HG02973 (cell line): Measurements from ENCODE around the gene POLE3.
"Not testable (repeated sequence)": the region's sequence is repeated elsewhere in the genome, so short reads cannot be mapped to it uniquely, and the experiment has no call there.

Experiments used
- ATAC-seq: cut with Tn5 transposase; IDR thresholded peaks from one replicate; pipeline ENCODE4 v1.9.1; 2021; ENCODE audit warnings: moderate library complexity; ENCODE audit not compliant: unreplicated experiment

POLE3 gene

DNA sequence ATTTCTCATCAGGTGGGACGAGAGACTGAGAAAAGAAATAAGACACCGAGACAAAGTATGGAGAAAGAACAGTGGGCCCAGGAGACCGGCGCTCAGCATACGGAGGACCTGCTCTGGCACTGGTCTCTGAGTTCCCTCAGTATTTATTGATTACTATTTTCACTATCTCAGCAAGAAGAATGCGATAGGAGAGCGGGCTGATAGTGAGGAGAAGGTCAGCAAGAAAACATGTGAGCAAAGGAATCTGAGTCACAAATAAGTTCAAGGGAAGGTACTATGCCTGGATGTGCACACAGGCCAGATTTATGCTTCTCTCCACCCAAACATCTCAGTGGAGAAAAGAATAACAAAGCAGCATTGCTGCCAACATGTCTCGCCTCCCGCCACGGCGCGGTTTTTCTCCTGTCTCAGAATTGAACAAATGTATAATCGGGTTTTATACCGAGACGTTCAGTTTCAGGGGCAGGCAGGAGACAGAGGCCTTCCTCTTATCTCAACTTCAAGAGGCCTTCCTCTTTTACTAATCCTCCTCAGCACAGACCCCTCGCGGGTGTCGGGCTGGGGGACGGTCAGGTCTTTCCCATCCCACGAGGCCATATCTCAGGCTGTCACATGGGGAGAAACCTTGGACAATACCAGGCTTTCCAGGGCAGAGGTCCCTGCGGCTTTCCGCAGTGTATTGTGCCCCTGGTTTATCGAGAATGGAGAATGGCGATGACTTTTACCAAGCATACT lies 31.2 kb downstream of the POLE3 start:
- ATAC-seq: not testable (repeated sequence)

DNA sequence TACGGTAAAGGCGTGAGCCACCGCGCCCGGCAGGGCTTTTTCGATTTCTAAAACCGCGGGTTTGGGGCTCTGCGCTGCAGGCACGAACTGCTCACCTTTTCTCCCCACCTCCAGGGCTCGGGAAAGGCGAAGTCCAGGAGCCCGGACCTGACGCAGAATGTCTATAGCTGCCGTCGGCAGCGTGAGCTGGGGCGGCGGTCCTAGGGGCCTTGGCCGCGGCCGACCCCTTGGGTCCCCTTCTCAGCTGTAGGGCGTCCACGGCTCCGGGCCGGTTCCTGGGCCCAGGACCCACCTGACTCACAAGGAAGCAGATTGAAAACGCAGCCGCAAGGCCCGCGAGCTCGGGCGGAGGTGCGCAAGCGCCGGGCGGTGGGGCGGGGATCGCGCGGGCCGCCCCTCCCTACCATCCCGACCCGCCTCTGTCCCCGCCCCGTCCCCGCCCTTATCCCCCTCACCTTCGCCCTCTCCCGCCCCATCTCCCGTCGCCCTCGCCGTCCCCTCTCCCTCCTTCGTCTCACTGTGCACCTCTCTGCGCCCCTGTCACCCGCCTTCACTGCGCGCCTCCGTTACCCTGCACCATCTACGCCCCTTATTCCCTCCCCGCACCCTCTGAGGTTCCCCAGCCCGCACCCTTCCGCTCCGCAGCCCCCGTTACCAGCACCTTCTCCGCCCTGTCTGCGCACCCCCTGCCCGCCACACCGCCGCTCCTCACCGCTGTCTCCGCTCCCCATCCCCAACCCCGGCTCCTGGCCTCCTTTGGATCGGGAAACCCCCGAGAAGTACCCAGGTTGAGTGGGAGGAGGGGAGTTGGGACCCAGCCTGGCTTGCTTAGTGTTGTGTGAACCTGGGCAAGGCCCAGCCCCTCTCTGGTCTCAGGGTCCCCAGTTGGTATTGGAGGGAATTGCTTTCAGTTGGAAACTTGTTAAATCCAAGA lies 33.6 kb downstream of the POLE3 start, which contains the start of gene HDHD3:
HDHD3 (minus strand) TSS at position 353 of the 934 bp plus-strand sequence. CDS start 2,632 bp downstream, outside the sequence.
- peak; percentile 81 for ATAC-seq

DNA sequence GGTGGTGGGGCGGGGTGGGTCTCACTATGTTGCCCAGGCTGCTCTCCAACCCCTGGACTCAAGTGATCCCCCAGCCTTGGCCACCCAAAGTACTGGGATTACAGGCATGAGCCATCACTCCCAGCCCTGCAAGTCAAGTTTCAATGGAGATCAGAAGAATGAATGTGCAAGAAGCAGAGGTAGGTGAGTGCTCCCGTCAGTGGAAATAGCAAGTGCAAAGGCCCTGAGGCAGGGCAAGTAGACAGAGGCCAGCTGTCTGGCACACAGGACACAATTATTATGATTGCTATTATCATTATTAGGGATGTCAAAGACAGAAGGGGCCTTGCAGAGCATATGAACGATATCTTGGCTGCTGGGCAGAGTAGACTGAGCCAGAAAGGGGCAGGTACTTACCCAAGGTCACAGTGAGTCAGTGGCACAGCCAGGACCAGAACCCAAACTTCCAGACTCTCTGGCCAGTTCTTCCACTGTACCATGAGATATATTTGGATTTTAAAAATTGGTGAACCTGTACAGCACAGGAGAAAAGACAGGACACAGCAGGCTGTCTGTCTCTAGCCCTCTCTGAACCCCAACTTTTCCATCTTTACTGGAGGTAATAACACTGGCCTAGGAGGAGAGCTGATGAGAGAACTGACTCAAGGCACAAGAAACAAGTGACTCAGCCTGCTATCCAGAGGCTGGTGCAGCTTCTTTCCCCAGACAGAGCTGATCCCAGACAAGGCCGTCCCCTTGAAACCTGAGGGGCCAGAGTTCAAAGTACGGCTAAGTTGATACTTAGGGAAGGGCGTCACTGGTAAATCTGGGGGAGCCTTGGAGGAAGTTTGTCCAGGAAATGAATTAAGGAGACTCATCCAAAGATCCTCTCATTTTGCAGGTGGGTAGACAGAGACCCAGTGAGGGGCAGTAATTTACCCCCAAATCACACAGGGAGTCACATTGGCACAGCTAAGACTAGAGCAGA lies 35.1 kb downstream of the POLE3 start:
- ATAC-seq: no peak

DNA sequence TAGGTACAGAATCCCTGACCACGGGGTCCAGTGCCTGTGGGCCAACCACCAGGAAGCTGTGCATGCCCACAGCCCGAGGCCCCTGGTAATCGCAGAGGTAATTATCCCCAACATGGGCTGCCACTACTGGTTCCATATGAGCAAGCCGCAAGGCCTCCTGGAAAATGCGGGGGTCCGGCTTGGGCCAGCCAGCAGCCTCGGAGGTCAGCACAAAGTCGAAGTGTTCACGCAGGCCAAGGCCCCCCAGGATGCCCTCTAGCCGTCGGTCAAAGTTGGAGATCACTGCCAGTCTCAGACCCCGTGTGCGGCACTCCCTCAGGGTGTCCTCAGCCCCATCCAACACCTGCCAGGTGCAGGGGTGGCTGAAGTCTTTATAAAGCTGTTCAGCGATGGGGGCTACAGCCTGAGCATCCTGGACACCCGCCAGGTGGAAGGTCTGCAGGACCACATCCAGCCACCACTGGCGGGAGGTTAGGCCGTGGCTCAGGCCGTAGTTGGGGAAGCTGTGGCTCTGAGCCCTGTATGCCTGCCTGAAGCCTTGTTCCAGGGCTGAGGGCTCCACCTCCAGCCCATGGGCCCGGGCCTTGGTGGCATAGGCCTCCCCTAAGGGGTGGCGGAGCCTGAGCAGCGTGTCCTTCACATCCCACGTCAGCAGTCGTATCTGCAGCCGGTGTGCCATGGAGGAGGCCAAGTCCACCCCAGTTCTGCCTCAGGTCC lies 36.6 kb downstream of the POLE3 start:
- ATAC-seq: no peak

DNA sequence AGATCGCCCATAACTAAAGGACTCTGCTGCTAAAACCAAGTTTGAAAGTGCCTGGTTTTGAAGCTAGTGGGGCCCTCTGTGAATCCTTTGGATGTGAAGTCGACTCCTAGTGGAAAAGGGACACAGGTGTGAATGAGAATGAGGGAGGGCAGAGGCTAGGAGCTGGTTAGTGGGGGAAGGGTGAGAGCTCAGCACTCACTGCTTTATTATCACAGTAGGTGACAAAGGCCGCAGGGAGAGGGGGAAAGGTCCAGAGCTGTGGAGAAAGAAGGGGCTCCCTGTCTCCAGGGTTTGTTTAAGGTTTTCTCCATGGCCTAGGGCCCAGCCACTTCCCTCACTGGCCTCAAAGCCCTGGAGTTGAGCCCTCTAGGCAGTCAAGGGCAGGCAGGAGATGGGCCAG lies 37.2 kb downstream of the POLE3 start:
- no peak for ATAC-seq

DNA sequence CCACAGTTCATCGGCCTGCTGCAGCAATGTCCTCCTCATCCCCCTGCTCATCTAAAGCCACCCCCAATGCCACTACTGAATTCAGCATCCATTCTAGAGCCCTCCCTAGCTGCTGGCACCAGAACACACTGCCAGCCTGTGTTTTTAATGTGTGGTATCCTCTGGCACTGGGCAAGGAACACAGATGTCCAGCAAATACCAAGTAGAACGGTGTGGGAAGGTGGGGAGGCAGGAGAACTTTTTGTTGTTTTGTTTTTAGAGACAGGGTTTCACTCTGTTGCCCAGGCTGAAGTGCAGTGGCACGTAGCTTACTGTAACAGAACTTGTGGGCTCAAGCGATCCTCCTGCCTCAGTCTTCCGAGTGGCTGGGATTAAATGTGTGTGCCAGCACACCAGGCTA lies 38.4 kb downstream of the POLE3 start:
- no peak for ATAC-seq

DNA sequence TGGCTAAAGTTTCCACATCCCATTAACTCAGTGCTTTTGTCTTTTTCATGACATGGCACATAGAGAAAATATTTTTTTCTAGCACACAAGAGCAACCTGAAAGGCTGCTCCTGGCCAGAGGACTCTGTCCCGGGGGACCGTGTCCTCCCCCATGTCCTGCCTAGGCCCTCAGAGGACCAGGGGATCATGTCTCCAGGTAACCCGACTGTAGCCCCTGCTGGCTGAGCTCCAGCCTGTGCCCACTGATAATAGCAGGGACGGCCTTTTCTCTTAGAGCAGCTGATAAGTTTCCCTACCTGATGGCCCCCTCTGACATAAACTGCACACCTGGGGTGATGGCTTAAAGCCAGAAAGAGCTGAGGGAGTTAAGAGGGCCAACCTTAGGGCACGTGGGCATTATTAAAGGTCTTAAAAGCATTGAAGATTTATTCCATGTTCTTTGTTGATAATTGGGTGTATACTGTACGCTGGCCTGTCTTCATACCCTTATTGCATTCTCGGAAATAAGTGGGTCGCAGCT lies 39.6 kb downstream of the POLE3 start:
- ATAC-seq: no peak

DNA sequence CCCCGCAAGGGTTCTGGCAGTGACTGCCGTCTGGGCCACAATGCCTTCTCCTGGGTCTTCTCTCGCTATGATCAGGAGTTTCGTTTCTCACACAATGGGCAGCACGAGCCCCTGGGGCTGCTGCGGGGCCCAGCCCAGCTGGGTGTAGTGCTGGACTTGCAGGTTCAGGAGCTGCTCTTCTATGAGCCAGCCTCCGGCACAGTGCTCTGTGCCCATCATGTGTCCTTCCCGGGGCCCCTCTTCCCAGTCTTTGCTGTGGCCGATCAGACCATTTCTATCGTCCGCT lies 40.7 kb downstream of the POLE3 start:
- no peak for ATAC-seq

DNA sequence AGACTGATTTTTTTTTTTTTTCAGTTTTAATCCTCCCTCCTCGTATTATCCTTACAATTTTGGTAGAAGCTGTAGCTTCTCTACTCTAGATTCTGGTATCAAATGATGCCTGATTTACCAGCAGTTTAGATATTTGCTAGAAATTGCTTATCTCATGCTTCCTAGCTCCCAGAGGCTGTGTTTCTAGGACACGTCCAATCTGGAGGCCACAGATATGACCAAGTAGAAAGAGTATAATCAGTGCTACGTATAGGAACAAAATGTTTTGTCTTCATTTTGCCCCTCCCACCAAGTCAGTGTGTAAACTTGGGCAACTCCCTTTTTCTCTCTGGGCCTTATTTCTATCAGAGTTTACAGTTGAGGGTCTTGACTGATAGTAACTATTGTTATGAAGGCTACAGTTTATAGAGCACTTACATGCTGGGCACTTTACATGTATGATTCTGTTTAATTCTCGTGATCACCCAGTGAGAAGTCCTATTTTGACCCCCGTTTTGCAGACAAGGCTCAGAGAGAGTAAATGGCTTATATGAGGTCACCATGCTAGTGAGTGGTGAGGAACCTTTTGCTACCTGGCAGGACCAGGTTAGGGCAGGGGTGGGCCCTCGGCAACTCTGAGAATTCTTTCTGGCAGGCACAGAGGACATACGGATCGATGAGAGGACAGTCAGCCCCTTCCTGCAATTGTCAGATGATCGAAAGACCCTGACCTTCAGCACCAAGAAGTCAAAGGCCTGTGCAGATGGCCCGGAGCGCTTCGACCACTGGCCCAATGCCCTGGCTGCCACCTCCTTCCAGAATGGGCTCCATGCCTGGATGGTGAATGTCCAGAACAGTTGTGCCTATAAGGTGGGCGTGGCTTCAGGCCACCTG lies 41.3 kb downstream of the POLE3 start:
- no peak for ATAC-seq

DNA sequence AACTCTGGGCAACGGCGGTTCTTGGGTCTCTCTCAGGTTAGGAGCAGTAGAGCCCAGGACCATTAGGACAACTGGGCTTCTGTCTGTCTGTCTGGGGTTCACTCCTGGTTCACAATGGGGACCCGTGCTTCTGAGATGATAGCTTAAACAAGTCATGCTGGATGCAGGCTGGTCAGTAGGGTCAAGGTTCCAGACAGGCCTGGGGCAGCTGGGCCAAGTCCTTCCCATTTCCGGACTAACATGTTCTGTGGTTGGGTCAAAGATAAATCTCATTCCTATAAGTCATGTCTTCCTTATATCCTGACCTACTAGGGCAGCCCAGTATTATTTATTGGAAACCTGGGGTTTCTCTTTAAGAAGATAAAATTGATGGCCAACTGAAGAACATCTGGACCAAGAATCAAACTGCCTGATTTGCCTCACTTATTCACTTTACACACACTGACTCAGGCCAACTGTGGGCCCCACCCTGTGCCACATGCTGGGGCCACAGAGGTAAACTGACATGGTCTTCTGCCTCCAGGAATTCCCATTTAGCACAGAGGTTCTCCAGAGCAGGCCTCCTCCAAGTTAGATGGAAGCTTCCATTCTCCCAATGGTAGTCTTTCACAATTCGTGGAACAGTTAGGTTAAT lies 42.0 kb downstream of the POLE3 start:
- no peak for ATAC-seq

DNA sequence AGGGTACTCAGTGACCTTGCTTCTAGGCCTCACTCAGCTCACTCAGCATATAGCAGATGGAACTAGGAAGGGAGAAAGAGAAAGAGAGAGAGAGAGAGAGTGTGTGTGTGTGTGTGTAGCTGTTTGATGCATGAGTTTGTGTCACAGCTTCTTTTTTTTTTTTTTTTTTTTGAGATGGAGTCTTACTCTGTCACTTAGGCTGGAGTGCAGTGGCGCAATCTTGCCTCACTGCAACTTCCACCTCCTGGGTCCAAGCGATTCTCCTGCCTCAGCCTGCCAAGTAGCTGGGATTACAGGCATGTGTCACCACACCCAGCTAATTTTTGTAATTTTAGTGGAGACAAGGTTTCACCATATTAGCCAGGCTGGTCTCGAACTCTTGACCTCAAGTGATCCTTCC lies 44.8 kb downstream of the POLE3 start:
- ATAC-seq: not testable (repeated sequence)

DNA sequence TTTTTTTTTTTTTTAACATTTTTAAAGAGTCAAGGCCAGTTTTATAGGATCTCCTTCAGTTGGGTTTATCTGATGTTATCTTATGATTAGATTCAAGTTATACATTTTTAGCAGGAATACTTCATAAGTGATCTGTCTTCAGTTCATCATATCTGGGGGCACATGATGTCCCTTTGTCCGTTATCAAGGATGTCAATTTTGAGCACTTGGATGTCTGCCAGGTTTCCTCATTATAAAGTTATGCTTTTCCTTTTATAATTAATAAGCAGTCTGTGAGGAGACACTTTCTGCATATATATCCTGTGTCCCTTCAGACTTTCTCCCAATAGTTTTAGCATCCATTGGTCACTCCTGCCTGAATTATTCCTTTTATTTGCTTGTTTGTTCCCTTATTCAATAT lies 45.5 kb downstream of the POLE3 start:
- ATAC-seq: no peak

DNA sequence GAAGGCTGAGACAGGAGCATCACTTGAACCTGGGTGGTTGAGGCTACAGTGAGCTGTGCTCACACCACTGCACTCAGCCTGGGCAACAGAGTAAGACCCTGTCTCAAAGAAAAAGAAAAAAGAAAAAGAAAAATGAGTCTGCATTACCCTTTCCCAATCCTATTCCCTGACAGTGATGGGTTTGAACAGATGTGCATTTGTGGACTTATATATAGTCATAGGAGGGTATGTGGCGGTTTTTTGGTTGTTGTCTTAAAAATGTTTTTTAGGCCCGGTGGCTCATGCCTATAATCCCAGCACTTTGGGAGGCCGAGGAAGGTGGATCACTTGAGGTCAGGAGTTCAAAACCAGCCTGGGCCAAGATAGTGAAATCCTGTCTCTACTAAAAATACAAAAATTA lies 47.1 kb downstream of the POLE3 start:
- no peak for ATAC-seq

DNA sequence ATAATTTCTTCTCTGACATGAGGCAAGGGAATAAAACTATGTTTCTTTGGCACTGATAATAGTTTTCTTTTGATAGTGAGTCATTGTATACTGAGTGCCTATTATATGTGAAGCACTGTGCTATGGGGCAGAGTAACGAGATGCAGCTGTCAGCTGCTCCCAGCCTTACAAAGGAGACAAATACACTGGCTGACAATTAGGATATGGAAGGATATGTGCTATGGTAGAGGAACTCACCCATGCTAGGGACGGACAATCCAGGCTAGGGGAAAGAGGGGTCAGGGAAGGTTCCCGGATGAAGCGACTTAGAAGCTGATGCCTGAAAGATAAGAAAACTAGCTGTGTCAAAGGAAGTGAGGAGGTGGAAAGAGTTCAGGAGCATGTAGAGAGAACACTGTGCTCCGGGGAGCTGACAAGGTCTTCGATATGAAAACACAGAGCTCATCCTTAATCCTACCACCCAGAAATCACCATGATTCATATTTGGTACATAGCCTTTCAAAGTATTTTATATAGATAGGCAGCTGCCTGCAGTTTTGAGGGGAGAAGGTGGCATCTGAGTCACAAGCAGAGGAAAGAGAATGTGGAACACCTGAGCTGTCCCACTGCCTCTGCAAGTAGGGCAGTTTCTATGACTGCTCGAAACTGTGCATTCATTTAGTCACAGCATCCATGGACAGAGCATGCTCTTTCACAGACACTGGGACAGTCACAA lies 49.0 kb downstream of the POLE3 start:
- no peak for ATAC-seq

DNA sequence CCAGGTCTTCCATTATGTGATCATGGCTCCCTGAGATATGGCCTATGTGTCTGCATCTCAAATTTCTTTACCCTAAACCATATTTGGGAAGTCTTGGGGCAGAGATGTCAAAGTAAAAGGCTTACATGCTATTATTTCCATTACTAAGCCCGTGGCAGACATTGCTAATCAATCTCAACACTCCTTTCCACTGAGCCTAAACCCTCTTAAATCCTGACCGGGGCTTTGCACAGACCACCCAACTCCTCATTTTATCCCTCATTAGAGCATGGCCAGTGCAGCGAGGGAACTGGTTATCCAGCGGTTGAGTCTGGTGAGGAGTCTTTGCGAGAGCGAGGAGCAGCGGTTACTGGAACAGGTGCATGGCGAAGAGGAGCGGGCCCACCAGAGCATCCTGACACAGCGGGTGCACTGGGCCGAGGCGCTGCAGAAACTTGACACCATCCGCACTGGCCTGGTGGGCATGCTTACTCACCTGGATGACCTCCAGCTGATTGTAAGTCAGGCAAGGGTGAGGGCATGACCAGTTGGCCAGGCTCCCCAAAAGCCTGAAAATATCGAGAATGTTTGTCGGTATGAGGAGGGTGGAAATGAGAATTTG lies 50.1 kb downstream of the POLE3 start:
- no peak for ATAC-seq

DNA sequence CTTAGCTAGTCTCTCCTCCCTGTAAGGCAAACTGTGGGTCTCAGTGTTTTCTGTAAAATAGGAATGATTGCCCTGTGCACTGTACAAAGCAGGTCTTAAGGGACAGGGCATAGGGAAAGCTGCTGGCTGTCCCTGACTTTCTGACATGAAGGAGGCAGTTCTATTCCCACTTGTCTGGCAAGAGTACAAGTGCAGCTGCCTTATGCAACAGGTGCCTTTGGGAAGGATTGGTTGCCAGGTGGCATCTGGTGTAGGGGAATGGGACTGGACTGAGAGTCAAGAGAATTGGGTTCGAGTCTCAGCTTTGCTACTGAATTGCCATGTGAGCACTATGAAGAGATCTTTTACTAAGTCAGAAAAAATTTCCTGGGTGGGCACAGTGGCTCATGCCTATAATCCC lies 51.1 kb downstream of the POLE3 start:
- ATAC-seq: no peak
